Measurements from ENCODE around the gene MICAL1. TPM values are rescaled to one million over a fixed set of nuclear protein-coding genes. Genes with fewer than 3 reads are reported as not detected.

MICAL1 gene
- total and polyA plus RNA-seq, 2 donors (not counting 1 experiment from before 2014, with no cell fraction given), result 202 to 319 TPM

- ATAC-seq (ENCODE audit: low read depth), result no peak
- no peak for TF ChIP-seq CTCF (IDR thresholded peaks at IDR 0.05)
- no peak for TF ChIP-seq EZH2 (IDR thresholded peaks at IDR 0.05; ENCODE audit: borderline replicate concordance, insufficient read depth, low read depth, low read length, poor library complexity, severe bottlenecking)
- Mint-ChIP-seq H3K4me3 (no peak overlapping the region), H3K27me3 (peaks cover 3% of the 10 kb centered on the region), H3K9me3 (ENCODE audit: insufficient read depth) (no peaks in the 10 kb centered on the region), H3K27ac (no peak overlapping the region), H3K4me1 (no peaks in the 10 kb centered on the region)
- Histone ChIP-seq H3K27me3 (replicated peaks in 1 of 4; ENCODE audit: control extremely low read depth in 1 of 4, control insufficient read depth in 3 of 4, insufficient read depth in 4 of 4, low read length in 3 of 4) (no peaks in the 10 kb centered on the region), H3K4me2 (replicated peaks; ENCODE audit: low read depth, low read length, poor library complexity, severe bottlenecking) (no peak overlapping the region), H3K9me3 (ENCODE audit: control extremely low read depth in 1 of 3, control insufficient read depth in 2 of 3, insufficient read depth in 1 of 3, low read length in 2 of 3) (no peaks in the 10 kb centered on the region), H3K9ac (ENCODE audit: low read length) (no peak overlapping the region), H3K4me1 (ENCODE audit: control insufficient read depth in 2 of 2, insufficient read depth in 2 of 2, low read length in 2 of 2) (no peaks in the 10 kb centered on the region), H3K79me2 (ENCODE audit: control insufficient read depth, insufficient read depth, low read length) (no peaks in the 10 kb centered on the region), H3K36me3 (replicated peaks in 1 of 2; ENCODE audit: control extremely low read depth in 1 of 2, control insufficient read depth in 1 of 2, extremely low read depth in 1 of 2, insufficient read depth in 2 of 2, low read length in 1 of 2) (no peaks in the 10 kb centered on the region), H3K27ac (ENCODE audit: low read length in 2 of 2) (no peak overlapping the region), H2AFZ (ENCODE audit: insufficient read depth, low read depth, low read length, poor library complexity, severe bottlenecking) (no peak overlapping the region), H3K4me3 (ENCODE audit: control extremely low read depth in 1 of 5, extremely low read depth in 1 of 5, insufficient read depth in 1 of 5, low read depth in 2 of 5, low read length in 4 of 5) (no peak overlapping the region), H4K20me1 (ENCODE audit: control insufficient read depth, insufficient read depth, low read length, poor library complexity, severe bottlenecking) (no peaks in the 10 kb centered on the region)
- ChIA-PET CTCF (no interaction called here), POLR2A (no interaction called here)
- DNase-seq, result no peak
- WGBS (ENCODE audit: insufficient coverage), result 93% methylated on average over 5 of the region's 10 CpGs
- intact Hi-C loops (cut with micrococcal nuclease), result no loop called here
Measured at GRCh38 chr6:109503327-109504224, 48.0 kb upstream of the MICAL1 start.

- no peak overlapping the region for H3K27ac ChIP-seq (ENCODE audit: low read length in 2 of 2)
- H2AFZ ChIP-seq (ENCODE audit: insufficient read depth, low read depth, low read length, poor library complexity, severe bottlenecking), result no peak overlapping the region
- H4K20me1 ChIP-seq (ENCODE audit: control insufficient read depth, insufficient read depth, low read length, poor library complexity, severe bottlenecking), result no peaks in the 10 kb centered on the region
- WGBS (ENCODE audit: insufficient coverage), result no CpG with 5 or more reads among the region's 2 CpGs
- Mint-ChIP-seq H3K9me3 (ENCODE audit: insufficient read depth) (no peaks in the 10 kb centered on the region), H3K4me3 (no peak overlapping the region), H3K27ac (no peak overlapping the region), H3K27me3 (peaks cover 3% of the 10 kb centered on the region), H3K4me1 (peaks cover 2% of the 10 kb centered on the region)
- intact Hi-C loops (cut with micrococcal nuclease), result no loop called here
- no peaks in the 10 kb centered on the region for H3K79me2 ChIP-seq (ENCODE audit: control insufficient read depth, insufficient read depth, low read length)
- no peak overlapping the region for H3K9ac ChIP-seq (ENCODE audit: low read length)
- H3K9me3 ChIP-seq (ENCODE audit: control extremely low read depth in 1 of 3, control insufficient read depth in 2 of 3, insufficient read depth in 1 of 3, low read length in 2 of 3), result no peaks in the 10 kb centered on the region
- no peak for DNase-seq
- H3K27me3 ChIP-seq (replicated peaks in 1 of 4; ENCODE audit: control extremely low read depth in 1 of 4, control insufficient read depth in 3 of 4, insufficient read depth in 4 of 4, low read length in 3 of 4), result no peaks in the 10 kb centered on the region
- ATAC-seq (ENCODE audit: low read depth), result no peak
- TF ChIP-seq CTCF (IDR thresholded peaks at IDR 0.05) (no peak), EZH2 (IDR thresholded peaks at IDR 0.05; ENCODE audit: borderline replicate concordance, insufficient read depth, low read depth, low read length, poor library complexity, severe bottlenecking) (no peak)
- H3K4me1 ChIP-seq (ENCODE audit: control insufficient read depth in 2 of 2, insufficient read depth in 2 of 2, low read length in 2 of 2), result peaks cover 2 to 4% of the 10 kb centered on the region in 2 donors
- no peak overlapping the region for H3K4me2 ChIP-seq (replicated peaks; ENCODE audit: low read depth, low read length, poor library complexity, severe bottlenecking)
- POLR2A ChIA-PET, result no interaction called here
- no peaks in the 10 kb centered on the region for H3K36me3 ChIP-seq (replicated peaks in 1 of 2; ENCODE audit: control extremely low read depth in 1 of 2, control insufficient read depth in 1 of 2, extremely low read depth in 1 of 2, insufficient read depth in 2 of 2, low read length in 1 of 2)
- no peak overlapping the region for H3K4me3 ChIP-seq (ENCODE audit: control extremely low read depth in 1 of 5, extremely low read depth in 1 of 5, insufficient read depth in 1 of 5, low read depth in 2 of 5, low read length in 4 of 5)
- CTCF ChIA-PET, result no interaction called here
Measured at GRCh38 chr6:109498936-109499335, 43.4 kb upstream of the MICAL1 start.

All from B cell (primary cell).